B cell (primary cell): ENCODE results near the gene DNAJC21.

Experiments
- CTCF ChIP-seq: fragments of 200-600 bp; IDR thresholded peaks from one replicate; pipeline ENCODE4 v1.8.0; 2022; ENCODE audit warnings: antibody characterized with exemption, mild to moderate bottlenecking
- EZH2 ChIP-seq: IDR thresholded peaks from 2 replicates; pipeline ENCODE4 v1.6.1; 2012; ENCODE audit warnings: borderline replicate concordance, low read depth, mild to moderate bottlenecking, moderate library complexity, low read length; ENCODE audit not compliant: insufficient read depth, poor library complexity, severe bottlenecking

GRCh38 chr5:34986965-34987364 is 57.6 kb downstream of the DNAJC21 start:
- no peak for TF ChIP-seq CTCF
- no peak for TF ChIP-seq EZH2
